ENCODE data around the gene COBLL1. TPM values are rescaled to one million over a fixed set of nuclear protein-coding genes. Genes with fewer than 3 reads are reported as not detected.

The COBLL1 gene
- total and polyA plus RNA-seq, 8 donors, result 11.8 to 129 (median 58.3) TPM

GRCh38 chr2:164752956-164753355, 88.7 kb downstream of the COBLL1 start:
- no peaks in the 10 kb centered on the region for H3K27me3 ChIP-seq
- intact Hi-C loops (cut with DNase I; ENCODE audit: low total_unique reads), result no loop called here
- TF ChIP-seq POLR2A (IDR thresholded peaks at IDR 0.05) (no peak), EP300 (IDR thresholded peaks at IDR 0.05) (no peak), CTCF (IDR thresholded peaks at IDR 0.05) (no peak)
- no peaks in the 10 kb centered on the region for H3K36me3 ChIP-seq
- H3K4me3 ChIP-seq, result no peak overlapping the region
- H3K4me1 ChIP-seq, result peaks cover 6 to 33% (median 19%) of the 10 kb centered on the region in 4 donors
- 85 to 95% (median 88%) methylated on average over 1 of the region's 1 CpG for WGBS, 5 donors
- no peaks in the 10 kb centered on the region for H3K9me3 ChIP-seq
- H3K27ac ChIP-seq, result no peak overlapping the region
- no peak for DNase-seq

- H3K4me3 ChIP-seq, result no peak overlapping the region
- no peak for TF ChIP-seq POLR2A (IDR thresholded peaks at IDR 0.05)
- TF ChIP-seq POLR2AphosphoS5 (IDR thresholded peaks at IDR 0.05), result no peak
- TF ChIP-seq CTCF (IDR thresholded peaks at IDR 0.05), result no peak
- no peak for TF ChIP-seq EP300 (IDR thresholded peaks at IDR 0.05)
- DNase-seq, result no peak
- peak overlapping the region in 2 of 5 donors; percentile 3 to 9 for H3K27ac ChIP-seq
- peaks cover 0 to 28% (median 17%) of the 10 kb centered on the region in 4 donors for H3K4me1 ChIP-seq
- intact Hi-C loops (cut with DNase I; ENCODE audit: low total_unique reads), result loop anchor here (10.0 kb wide), 1 partner anchor 177 kb away; no protein-coding TSS in a partner anchor
- H3K36me3 ChIP-seq, result no peaks in the 10 kb centered on the region
- no peaks in the 10 kb centered on the region for H3K9me3 ChIP-seq
- H3K27me3 ChIP-seq, result no peaks in the 10 kb centered on the region
- WGBS, 5 donors, result 59 to 74% (median 63%) methylated on average over 3 of the region's 3 CpGs
Observed at GRCh38 chr2:164747783-164748433, 93.7 kb downstream of the COBLL1 start.

- WGBS, 5 donors, result 92 to 100% (median 98%) methylated on average over 1 of the region's 1 CpG
- intact Hi-C loops (cut with DNase I; ENCODE audit: low total_unique reads), result loop anchor here (10.0 kb wide), 1 partner anchor 178 kb away; no protein-coding TSS in a partner anchor
- no peaks in the 10 kb centered on the region for H3K27me3 ChIP-seq
- H3K9me3 ChIP-seq, result no peaks in the 10 kb centered on the region
- H3K4me3 ChIP-seq, result no peak overlapping the region
- peaks cover 0 to 35% (median 17%) of the 10 kb centered on the region in 4 donors for H3K4me1 ChIP-seq
- DNase-seq, result no peak
- H3K36me3 ChIP-seq, result no peaks in the 10 kb centered on the region
- H3K27ac ChIP-seq, result no peak overlapping the region
- TF ChIP-seq CTCF (IDR thresholded peaks at IDR 0.05), result no peak
- TF ChIP-seq POLR2A (IDR thresholded peaks at IDR 0.05), result no peak
- no peak for TF ChIP-seq POLR2AphosphoS5 (IDR thresholded peaks at IDR 0.05)
- no peak for TF ChIP-seq EP300 (IDR thresholded peaks at IDR 0.05)
Observed at GRCh38 chr2:164747140-164747539, 94.5 kb downstream of the COBLL1 start.

GRCh38 chr2:164746713-164747112, 94.9 kb downstream of the COBLL1 start:
- WGBS, 5 donors, result 76 to 96% (median 88%) methylated on average over 1 of the region's 1 CpG
- H3K36me3 ChIP-seq, result no peaks in the 10 kb centered on the region
- no peak overlapping the region for H3K4me3 ChIP-seq
- no peak overlapping the region for H3K27ac ChIP-seq
- DNase-seq, result no peak
- no peaks in the 10 kb centered on the region for H3K27me3 ChIP-seq
- H3K4me1 ChIP-seq, result peaks cover 0 to 35% (median 15%) of the 10 kb centered on the region in 4 donors
- no peak for TF ChIP-seq POLR2A (IDR thresholded peaks at IDR 0.05)
- no peaks in the 10 kb centered on the region for H3K9me3 ChIP-seq
- intact Hi-C loops (cut with DNase I; ENCODE audit: low total_unique reads), result loop anchor here (10.0 kb wide), 1 partner anchor 178 kb away; no protein-coding TSS in a partner anchor
